ENCODE results near the gene PARVB. TPM values are rescaled to one million over a fixed set of nuclear protein-coding genes. Genes with fewer than 3 reads are reported as not detected.
"Not testable (repeated sequence)": the region's sequence is repeated elsewhere in the genome, so short reads cannot be mapped to it uniquely, and the experiment has no call there.

The PARVB gene
- total RNA-seq, 4 donors from 2014 or later: 3.3 to 20.8 (median 11.7) TPM

GRCh38 chr22:44005524-44005923, 18.6 kb upstream of the PARVB start:
- Histone ChIP-seq H3K36me3 (peaks cover 0 to 5% (median 0%) of the 10 kb centered on the region in 3 donors), H3K4me3 (no peak overlapping the region), H3K4me1 (no peaks in the 10 kb centered on the region), H3K9me3 (no peaks in the 10 kb centered on the region), H3K27ac (no peak overlapping the region), H3K27me3 (no peaks in the 10 kb centered on the region)
- intact Hi-C loops (cut with DNase I): no loop called here
- DNase-seq: no peak
- WGBS, 2 donors: 78 to 95% methylated on average over 4 of the region's 4 CpGs
- no peak for TF ChIP-seq CTCF (IDR thresholded peaks at IDR 0.05)
- TF ChIP-seq POLR2A (IDR thresholded peaks at IDR 0.05): no peak

GRCh38 chr22:44012162-44012561, 11.9 kb upstream of the PARVB start:
- DNase-seq: no peak
- H3K4me1 ChIP-seq: no peaks in the 10 kb centered on the region

GRCh38 chr22:44012591-44012990, 11.5 kb upstream of the PARVB start:
- no peaks in the 10 kb centered on the region for H3K9me3 ChIP-seq
- H3K27ac ChIP-seq: peak overlapping the region in 1 of 4 donors; percentile 17
- no peak for TF ChIP-seq CTCF (IDR thresholded peaks at IDR 0.05)
- TF ChIP-seq POLR2A (IDR thresholded peaks at IDR 0.05): no peak
- no peak for DNase-seq
- H3K27me3 ChIP-seq: no peaks in the 10 kb centered on the region
- WGBS, 2 donors: 79 to 81% methylated on average over 6 to 7 of the region's 7 CpGs
- H3K4me1 ChIP-seq: no peaks in the 10 kb centered on the region
- intact Hi-C loops (cut with DNase I): no loop called here
- no peaks in the 10 kb centered on the region for H3K36me3 ChIP-seq
- no peak overlapping the region for H3K4me3 ChIP-seq

More at GRCh38 chr22:44012162-44012561, 11.9 kb upstream of the PARVB start:
- intact Hi-C loops (cut with DNase I): no loop called here
- Histone ChIP-seq H3K4me3 (no peak overlapping the region), H3K27me3 (no peaks in the 10 kb centered on the region), H3K27ac (peak overlapping the region in 1 of 4 donors; percentile 17), H3K36me3 (no peaks in the 10 kb centered on the region), H3K9me3 (no peaks in the 10 kb centered on the region)
- WGBS, 2 donors: 48 to 65% methylated on average over 5 of the region's 5 CpGs
- no peak for TF ChIP-seq POLR2A (IDR thresholded peaks at IDR 0.05)
- TF ChIP-seq CTCF (IDR thresholded peaks at IDR 0.05): no peak

GRCh38 chr22:44014241-44014640, 9.9 kb upstream of the PARVB start:
- no peak for DNase-seq
- Histone ChIP-seq H3K36me3 (no peaks in the 10 kb centered on the region), H3K27me3 (no peaks in the 10 kb centered on the region), H3K4me1 (no peaks in the 10 kb centered on the region), H3K4me3 (no peak overlapping the region), H3K9me3 (no peaks in the 10 kb centered on the region), H3K27ac (no peak overlapping the region)
- intact Hi-C loops (cut with DNase I): no loop called here
- TF ChIP-seq POLR2A (IDR thresholded peaks at IDR 0.05) (no peak), CTCF (IDR thresholded peaks at IDR 0.05) (no peak)
- WGBS, 2 donors: 65 to 66% methylated on average over 2 of the region's 2 CpGs

- H3K9me3 ChIP-seq; H3K27ac ChIP-seq; H3K4me1 ChIP-seq; intact Hi-C loops (cut with DNase I); DNase-seq; H3K27me3 ChIP-seq; H3K36me3 ChIP-seq; H3K4me3 ChIP-seq: not testable (repeated sequence)
- 83 to 90% methylated on average over 3 of the region's 3 CpGs for WGBS, 2 donors
These were observed 7.5 kb upstream of the PARVB start for GRCh38 chr22:44016586-44016985.

GRCh38 chr22:44018594-44018993, 5.5 kb upstream of the PARVB start:
- Histone ChIP-seq H3K27ac (no peak overlapping the region), H3K27me3 (peaks cover 0 to 2% (median 0%) of the 10 kb centered on the region in 4 donors), H3K4me3 (no peak overlapping the region), H3K9me3 (no peaks in the 10 kb centered on the region), H3K36me3 (no peaks in the 10 kb centered on the region), H3K4me1 (peaks cover 4 to 7% (median 5%) of the 10 kb centered on the region in 3 donors)
- TF ChIP-seq POLR2A (IDR thresholded peaks at IDR 0.05) (no peak), CTCF (IDR thresholded peaks at IDR 0.05) (no peak)
- 93 to 96% methylated on average over 9 of the region's 9 CpGs for WGBS, 2 donors
- intact Hi-C loops (cut with DNase I): no loop called here
- DNase-seq: no peak

Measured in esophagus squamous epithelium (tissue), 5 donors.